Keratinocyte (primary cell): ENCODE measurements around the gene C16orf86. TPM values are rescaled to one million over a fixed set of nuclear protein-coding genes. Genes with fewer than 3 reads are reported as not detected.

Source experiments
- DNase-seq: peaks from one replicate; pipeline ENCODE4 v3.0.0-alpha.2; 2011; ENCODE audit warnings: low read depth, missing footprints, low spot score
- FAIRE-seq: peaks from 2 replicates; lab custom pipeline; 2011; peaks lifted over from hg19 to GRCh38; lab: Jason Lieb, UNC
- H2AFZ ChIP-seq: 2 replicates; pipeline ENCODE4 v1.6.0; 2012; ENCODE audit warnings: low read length, control low read depth, inconsistent platforms; ENCODE audit not compliant: control insufficient read depth
- H3K27ac ChIP-seq: 2 replicates; pipeline ENCODE4 v1.5.1; 2011; ENCODE audit warnings: low read length; ENCODE audit not compliant: control insufficient read depth, insufficient read depth
- H3K27me3 ChIP-seq: 3 replicates; pipeline ENCODE4 v1.6.0; 2011; ENCODE audit warnings: low read length; ENCODE audit not compliant: control insufficient read depth, insufficient read depth; ENCODE audit errors: extremely low read depth
- H3K36me3 ChIP-seq, 2 experiments: 2 replicates in 1 of 2; 3 replicates in 1 of 2; pipeline ENCODE4 v1.5.1; 2011; ENCODE audit warnings: low read length in 2 of 2, mild to moderate bottlenecking in 1 of 2; ENCODE audit not compliant: control insufficient read depth in 2 of 2, insufficient read depth in 2 of 2; ENCODE audit errors: extremely low read depth in 1 of 2
- H3K4me1 ChIP-seq: 3 replicates; pipeline ENCODE4 v1.5.1; 2011; ENCODE audit warnings: low read length; ENCODE audit not compliant: control insufficient read depth, insufficient read depth; ENCODE audit errors: extremely low read depth
- H3K4me2 ChIP-seq: 3 replicates; pipeline ENCODE4 v1.6.0; 2011; ENCODE audit warnings: low read depth, low read length; ENCODE audit not compliant: control insufficient read depth, insufficient read depth; ENCODE audit errors: extremely low read depth
- H3K4me3 ChIP-seq, 3 experiments: fragments of 200-600 bp in 1 of 3; sonication (generic) in 1 of 3; 2 replicates in 2 of 3; 3 replicates in 1 of 3; pipeline ENCODE4 v1.5.1; 2011 to 2016; ENCODE audit warnings: low read length in 3 of 3, mild to moderate bottlenecking in 3 of 3, control low read depth in 2 of 3, inconsistent platforms in 1 of 3, low read depth in 1 of 3, mixed read lengths in 1 of 3, mixed run types in 1 of 3, moderate library complexity in 1 of 3; ENCODE audit not compliant: control insufficient read depth in 2 of 3, insufficient read depth in 2 of 3; ENCODE audit errors: extremely low read depth in 1 of 3
- H3K79me2 ChIP-seq: 2 replicates; pipeline ENCODE4 v1.6.0; 2012; ENCODE audit warnings: low read length; ENCODE audit not compliant: control insufficient read depth, insufficient read depth
- H3K9ac ChIP-seq: 3 replicates; pipeline ENCODE4 v1.6.0; 2011; ENCODE audit warnings: low read length; ENCODE audit not compliant: control insufficient read depth, insufficient read depth; ENCODE audit errors: extremely low read depth
- H3K9me1 ChIP-seq: 3 replicates; pipeline ENCODE4 v1.6.0; 2011; ENCODE audit warnings: low read length; ENCODE audit not compliant: control insufficient read depth, insufficient read depth; ENCODE audit errors: extremely low read depth
- H3K9me3 ChIP-seq: 2 replicates; pipeline ENCODE4 v1.5.1; 2012; ENCODE audit warnings: low read depth, low read length; ENCODE audit not compliant: control insufficient read depth
- H4K20me1 ChIP-seq: 3 replicates; pipeline ENCODE4 v1.6.0; 2011; ENCODE audit warnings: low read length; ENCODE audit not compliant: control insufficient read depth, insufficient read depth; ENCODE audit errors: extremely low read depth
- CTCF ChIP-seq, 3 experiments: IDR thresholded peaks in 1 of 3; conservative IDR thresholded peaks in 1 of 3; optimal IDR thresholded peaks in 1 of 3; 2 replicates in 2 of 3; 3 replicates in 1 of 3; pipeline versions ENCODE3 to v1.5.1; 2011; ENCODE audit warnings: low read length in 3 of 3, mild to moderate bottlenecking in 3 of 3, moderate library complexity in 2 of 3, control low read depth in 1 of 3, inconsistent platforms in 1 of 3; ENCODE audit not compliant: insufficient read depth in 2 of 3; ENCODE audit errors: extremely low read depth in 1 of 3
- EZH2 ChIP-seq: IDR thresholded peaks from one replicate; pipeline ENCODE4 v1.6.1; 2012; ENCODE audit warnings: inconsistent platforms, mild to moderate bottlenecking, low read length, moderate library complexity
- dilution Hi-C: fragments of 300-500 bp; cut with MboI; formaldehyde crosslinking; loops from one replicate; pipeline ENCODE4 v1.7.0; 2020; ENCODE audit warnings: low sequenced_read_pairs; ENCODE audit not compliant: extremely low pct_ligation_motif_present
- polyA plus RNA-seq, 5 experiments: library from polyadenylated mRNA; depleted of rRNA in 3 of 5; stranded (reverse) in 3 of 5; stranded (forward) in 1 of 5; unstranded in 1 of 5; fragments of >200 nt; gene quantifications; 1 replicate in 1 of 5; 2 replicates in 3 of 5; 3 replicates in 1 of 5; pipeline versions ENCODE4 v1.2.1 to v1.2.3, GENCODE V29; 2011 to 2012; ENCODE audit warnings: missing spikeins in 2 of 5, low read depth in 1 of 5, low replicate concordance in 1 of 5

Gene C16orf86
- polyA plus RNA-seq, 1 donor (not counting 4 experiments of a cell fraction or from before 2014, with no cell fraction given), result 0.17 TPM

- Histone ChIP-seq H4K20me1 (no peaks in the 10 kb centered on the region), H3K4me1 (peaks cover 5% of the 10 kb centered on the region), H3K27me3 (peaks cover 45% of the 10 kb centered on the region), H3K4me3 (no peak overlapping the region), H3K27ac (no peak overlapping the region), H3K4me2 (no peak overlapping the region), H3K9me3 (no peaks in the 10 kb centered on the region), H2AFZ (no peak overlapping the region), H3K9me1 (peaks cover 3% of the 10 kb centered on the region), H3K36me3 (peaks cover 3% of the 10 kb centered on the region in 2 experiments), H3K9ac (no peak overlapping the region), H3K79me2 (no peaks in the 10 kb centered on the region)
- dilution Hi-C loops, result no loop called here
- FAIRE-seq (no peak), DNase-seq (no peak)
- TF ChIP-seq CTCF (optimal IDR thresholded peaks at IDR 0.05 in 1 of 3, IDR thresholded peaks at IDR 0.05 in 1 of 3, conservative IDR thresholded peaks at IDR 0.05 in 1 of 3; ENCODE audit: extremely low read depth in 1 of 3, insufficient read depth in 2 of 3, low read length in 3 of 3), result no peak
- TF ChIP-seq EZH2, result peak; percentile 26
These were observed 22.6 kb upstream of the C16orf86 start for GRCh38 chr16:67644038-67644437.

- H3K9ac ChIP-seq, result no peak overlapping the region
- FAIRE-seq (no peak), DNase-seq (no peak)
- peaks cover 5% of the 10 kb centered on the region for H3K4me1 ChIP-seq
- no peaks in the 10 kb centered on the region for H3K36me3 ChIP-seq
- no peaks in the 10 kb centered on the region for H3K79me2 ChIP-seq
- no peak overlapping the region for H2AFZ ChIP-seq
- dilution Hi-C loops, result no loop called here
- no peak overlapping the region for H3K27ac ChIP-seq
- peaks cover under 1% of the 10 kb centered on the region for H4K20me1 ChIP-seq
- peaks cover 3% of the 10 kb centered on the region for H3K9me1 ChIP-seq
- H3K4me3 ChIP-seq, result no peak overlapping the region
- TF ChIP-seq EZH2 (no peak), CTCF (optimal IDR thresholded peaks at IDR 0.05 in 1 of 3, IDR thresholded peaks at IDR 0.05 in 1 of 3, conservative IDR thresholded peaks at IDR 0.05 in 1 of 3; ENCODE audit: extremely low read depth in 1 of 3, insufficient read depth in 2 of 3, low read length in 3 of 3) (no peak)
- no peak overlapping the region for H3K4me2 ChIP-seq
- H3K9me3 ChIP-seq, result no peaks in the 10 kb centered on the region
- H3K27me3 ChIP-seq, result peaks cover 60% of the 10 kb centered on the region
These were observed 21.1 kb upstream of the C16orf86 start for GRCh38 chr16:67645397-67646121.
